GM18498 (cell line): ENCODE measurements around the gene MFSD2A.
"Not testable (repeated sequence)": the region's sequence is repeated elsewhere in the genome, so short reads cannot be mapped to it uniquely, and the experiment has no call there.

Experiments used
- ATAC-seq: cut with Tn5 transposase; IDR thresholded peaks from one replicate; pipeline ENCODE4 v1.9.1; 2021; ENCODE audit warnings: mild to moderate bottlenecking, moderate library complexity; ENCODE audit not compliant: unreplicated experiment

The MFSD2A gene

GRCh38 chr1:39954870-39955546 lies at the start of gene MFSD2A:
TSS of gene MFSD2A (plus strand) at chr1:39955145. CDS start at chr1:39955293, 148 bp downstream.
- ATAC-seq, result peak; percentile 82

- no peak for ATAC-seq
Observed at GRCh38 chr1:39905172-39905571, 49.8 kb upstream of the MFSD2A start.

GRCh38 chr1:39907528-39908453 lies 47.2 kb upstream of the MFSD2A start:
- ATAC-seq, result no peak

GRCh38 chr1:39908534-39908933 lies 46.4 kb upstream of the MFSD2A start:
- no peak for ATAC-seq

GRCh38 chr1:39910263-39910662 lies 44.7 kb upstream of the MFSD2A start:
- ATAC-seq, result no peak

- not testable (repeated sequence) for ATAC-seq
Observed at GRCh38 chr1:39913136-39913535, 41.8 kb upstream of the MFSD2A start.

- ATAC-seq, result no peak
Observed at GRCh38 chr1:39915499-39916129, 39.3 kb upstream of the MFSD2A start.

GRCh38 chr1:39917825-39918224 lies 37.1 kb upstream of the MFSD2A start:
- ATAC-seq, result no peak

GRCh38 chr1:39919545-39919944 lies 35.4 kb upstream of the MFSD2A start:
- peak; percentile 60 for ATAC-seq

GRCh38 chr1:39922251-39922688 lies 32.7 kb upstream of the MFSD2A start:
- ATAC-seq, result no peak

- no peak for ATAC-seq
Observed at GRCh38 chr1:39925721-39926342, 29.1 kb upstream of the MFSD2A start.

GRCh38 chr1:39926343-39926793 lies 28.6 kb upstream of the MFSD2A start:
- ATAC-seq, result no peak

GRCh38 chr1:39926820-39927219 lies 28.1 kb upstream of the MFSD2A start:
- no peak for ATAC-seq

GRCh38 chr1:39927538-39927937 lies 27.4 kb upstream of the MFSD2A start:
- ATAC-seq, result no peak

- ATAC-seq, result no peak
Observed at GRCh38 chr1:39928809-39929587, 25.9 kb upstream of the MFSD2A start.

GRCh38 chr1:39933956-39934941 lies 20.7 kb upstream of the MFSD2A start:
- ATAC-seq, result no peak

GRCh38 chr1:39936724-39937491 lies 18.0 kb upstream of the MFSD2A start:
- no peak for ATAC-seq

GRCh38 chr1:39938856-39939255 lies 16.1 kb upstream of the MFSD2A start:
- no peak for ATAC-seq
